Measurements from ENCODE around the gene SOX6.
"Not testable (repeated sequence)": the region's sequence is repeated elsewhere in the genome, so short reads cannot be mapped to it uniquely, and the experiment has no call there.

Gene SOX6

GRCh38 chr11:16089481-16089880, 266.9 kb downstream of the SOX6 start:
- peaks cover 3% of the 10 kb centered on the region for H3K9me3 Mint-ChIP-seq (ENCODE audit: low read depth)
- H3K27me3 Mint-ChIP-seq: peaks cover 1% of the 10 kb centered on the region
- no peaks in the 10 kb centered on the region for H3K4me1 Mint-ChIP-seq (ENCODE audit: low read depth)
- no peaks in the 10 kb centered on the region for H3K36me3 Mint-ChIP-seq
- no peak overlapping the region for H3K27ac Mint-ChIP-seq
- no peak overlapping the region for H3K4me3 Mint-ChIP-seq

- H3K36me3 Mint-ChIP-seq: no peaks in the 10 kb centered on the region
- H3K4me1 Mint-ChIP-seq (ENCODE audit: low read depth): no peaks in the 10 kb centered on the region
- no peak overlapping the region for H3K27ac Mint-ChIP-seq
- H3K27me3 Mint-ChIP-seq: peaks cover under 1% of the 10 kb centered on the region
- no peak overlapping the region for H3K4me3 Mint-ChIP-seq
- H3K9me3 Mint-ChIP-seq (ENCODE audit: low read depth): peaks cover 3% of the 10 kb centered on the region
These were observed 267.6 kb downstream of the SOX6 start for GRCh38 chr11:16088774-16089173.

GRCh38 chr11:16087886-16088285, 268.5 kb downstream of the SOX6 start:
- no peaks in the 10 kb centered on the region for H3K4me1 Mint-ChIP-seq (ENCODE audit: low read depth)
- no peaks in the 10 kb centered on the region for H3K36me3 Mint-ChIP-seq
- H3K4me3 Mint-ChIP-seq: no peak overlapping the region
- H3K27me3 Mint-ChIP-seq: no peaks in the 10 kb centered on the region
- no peak overlapping the region for H3K27ac Mint-ChIP-seq
- H3K9me3 Mint-ChIP-seq (ENCODE audit: low read depth): peaks cover 3% of the 10 kb centered on the region

GRCh38 chr11:16086229-16086819, 270.0 kb downstream of the SOX6 start:
- peaks cover 3% of the 10 kb centered on the region for H3K9me3 Mint-ChIP-seq (ENCODE audit: low read depth)

GRCh38 chr11:16082095-16083055, 274.0 kb downstream of the SOX6 start:
- H3K4me1 Mint-ChIP-seq (ENCODE audit: low read depth): no peaks in the 10 kb centered on the region
- H3K36me3 Mint-ChIP-seq: no peaks in the 10 kb centered on the region
- H3K4me3 Mint-ChIP-seq: no peak overlapping the region
- H3K27ac Mint-ChIP-seq: no peak overlapping the region
- no peaks in the 10 kb centered on the region for H3K27me3 Mint-ChIP-seq
- peaks cover 4% of the 10 kb centered on the region for H3K9me3 Mint-ChIP-seq (ENCODE audit: low read depth)

More at GRCh38 chr11:16086229-16086819, 270.0 kb downstream of the SOX6 start:
- Mint-ChIP-seq H3K4me1 (ENCODE audit: low read depth) (no peaks in the 10 kb centered on the region), H3K27ac (no peak overlapping the region), H3K4me3 (no peak overlapping the region), H3K36me3 (no peaks in the 10 kb centered on the region), H3K27me3 (no peaks in the 10 kb centered on the region)

GRCh38 chr11:16081382-16082094, 274.8 kb downstream of the SOX6 start:
- Mint-ChIP-seq H3K4me3 (no peak overlapping the region), H3K27me3 (no peaks in the 10 kb centered on the region), H3K4me1 (ENCODE audit: low read depth) (no peaks in the 10 kb centered on the region), H3K27ac (no peak overlapping the region), H3K9me3 (ENCODE audit: low read depth) (peaks cover 4% of the 10 kb centered on the region), H3K36me3 (no peaks in the 10 kb centered on the region)

GRCh38 chr11:16080688-16081381, 275.5 kb downstream of the SOX6 start:
- H3K4me3 Mint-ChIP-seq: no peak overlapping the region
- no peaks in the 10 kb centered on the region for H3K36me3 Mint-ChIP-seq
- H3K4me1 Mint-ChIP-seq (ENCODE audit: low read depth): no peaks in the 10 kb centered on the region
- no peaks in the 10 kb centered on the region for H3K27me3 Mint-ChIP-seq
- no peak overlapping the region for H3K27ac Mint-ChIP-seq
- peaks cover 10% of the 10 kb centered on the region for H3K9me3 Mint-ChIP-seq (ENCODE audit: low read depth)

GRCh38 chr11:16078936-16079335, 277.4 kb downstream of the SOX6 start:
- Mint-ChIP-seq H3K36me3 (no peaks in the 10 kb centered on the region), H3K9me3 (ENCODE audit: low read depth) (peaks cover 16% of the 10 kb centered on the region), H3K27ac (no peak overlapping the region), H3K4me3 (no peak overlapping the region), H3K27me3 (no peaks in the 10 kb centered on the region), H3K4me1 (ENCODE audit: low read depth) (no peaks in the 10 kb centered on the region)

GRCh38 chr11:16070573-16070972, 285.8 kb downstream of the SOX6 start:
- Mint-ChIP-seq H3K36me3 (no peaks in the 10 kb centered on the region), H3K4me3 (no peak overlapping the region), H3K4me1 (ENCODE audit: low read depth) (no peaks in the 10 kb centered on the region), H3K27ac (no peak overlapping the region), H3K27me3 (no peaks in the 10 kb centered on the region), H3K9me3 (ENCODE audit: low read depth) (peaks cover 17% of the 10 kb centered on the region)

- not testable (repeated sequence) for H3K4me3 Mint-ChIP-seq; H3K27ac Mint-ChIP-seq; H3K27me3 Mint-ChIP-seq; H3K4me1 Mint-ChIP-seq (ENCODE audit: low read depth); H3K36me3 Mint-ChIP-seq
- H3K9me3 Mint-ChIP-seq (ENCODE audit: low read depth): peaks cover 14% of the 10 kb centered on the region
These were observed 289.1 kb downstream of the SOX6 start for GRCh38 chr11:16067268-16067667.

- peaks cover 19% of the 10 kb centered on the region for H3K9me3 Mint-ChIP-seq (ENCODE audit: low read depth)
- H3K36me3 Mint-ChIP-seq: no peaks in the 10 kb centered on the region
- no peaks in the 10 kb centered on the region for H3K4me1 Mint-ChIP-seq (ENCODE audit: low read depth)
- no peaks in the 10 kb centered on the region for H3K27me3 Mint-ChIP-seq
- H3K27ac Mint-ChIP-seq: no peak overlapping the region
- no peak overlapping the region for H3K4me3 Mint-ChIP-seq
These were observed 297.0 kb downstream of the SOX6 start for GRCh38 chr11:16059332-16059731.

GRCh38 chr11:16058671-16059070, 297.7 kb downstream of the SOX6 start:
- H3K36me3 Mint-ChIP-seq: no peaks in the 10 kb centered on the region
- H3K27me3 Mint-ChIP-seq: no peaks in the 10 kb centered on the region
- H3K27ac Mint-ChIP-seq: no peak overlapping the region
- peaks cover 15% of the 10 kb centered on the region for H3K9me3 Mint-ChIP-seq (ENCODE audit: low read depth)
- H3K4me3 Mint-ChIP-seq: no peak overlapping the region
- H3K4me1 Mint-ChIP-seq (ENCODE audit: low read depth): no peaks in the 10 kb centered on the region

- Mint-ChIP-seq H3K9me3 (ENCODE audit: low read depth) (no peaks in the 10 kb centered on the region), H3K36me3 (no peaks in the 10 kb centered on the region), H3K4me3 (no peak overlapping the region), H3K27me3 (no peaks in the 10 kb centered on the region), H3K4me1 (ENCODE audit: low read depth) (no peaks in the 10 kb centered on the region), H3K27ac (no peak overlapping the region)
These were observed 303.6 kb downstream of the SOX6 start for GRCh38 chr11:16052750-16053149.

- Mint-ChIP-seq H3K4me3 (no peak overlapping the region), H3K36me3 (no peaks in the 10 kb centered on the region), H3K4me1 (ENCODE audit: low read depth) (no peaks in the 10 kb centered on the region), H3K27me3 (no peaks in the 10 kb centered on the region), H3K9me3 (ENCODE audit: low read depth) (no peaks in the 10 kb centered on the region), H3K27ac (no peak overlapping the region)
These were observed 306.7 kb downstream of the SOX6 start for GRCh38 chr11:16049611-16050010.

- Mint-ChIP-seq H3K27me3 (no peaks in the 10 kb centered on the region), H3K36me3 (no peaks in the 10 kb centered on the region), H3K4me1 (ENCODE audit: low read depth) (no peaks in the 10 kb centered on the region), H3K27ac (no peak overlapping the region), H3K9me3 (ENCODE audit: low read depth) (no peaks in the 10 kb centered on the region), H3K4me3 (no peak overlapping the region)
These were observed 309.3 kb downstream of the SOX6 start for GRCh38 chr11:16047073-16047472.
